ENCODE results near the gene HOXA7.

Gene HOXA7

GRCh38 chr7:27148031-27148755, 8.3 kb downstream of the HOXA7 start (continued):
- TF ChIP-seq PRDM10 (tag by site-specific recombination; IDR thresholded peaks at IDR 0.05) (peak; percentile 68), ZNF335 (tag by site-specific recombination; conservative IDR thresholded peaks at IDR 0.05) (peak; percentile 89), FEZF1 (tag by site-specific recombination; IDR thresholded peaks at IDR 0.05) (peak; percentile 14; the same call in 1 of the 2 replicates), ZXDB (tag by site-specific recombination; IDR thresholded peaks at IDR 0.05) (peak; percentile 24; the same call in 1 of the 2 replicates), SP2 (tag by site-specific recombination; IDR thresholded peaks at IDR 0.05) (peak; percentile 72), ZSCAN30 (tag by site-specific recombination; IDR thresholded peaks at IDR 0.05) (0 out of 2 replicates have a peak, but pooled peaks have one; percentile 13), HOXC10 (CRISPR knock-in tag; IDR thresholded peaks at IDR 0.05) (no peak), ZBTB20 (tag by site-specific recombination; IDR thresholded peaks at IDR 0.05) (no peak), ZNF248 (tag by site-specific recombination; IDR thresholded peaks at IDR 0.05) (no peak), CTCF (tag by site-specific recombination; IDR thresholded peaks at IDR 0.05) (no peak), MZF1 (tag by site-specific recombination; IDR thresholded peaks at IDR 0.05; ENCODE audit: borderline replicate concordance) (no peak), ZFP69B (tag by site-specific recombination; IDR thresholded peaks at IDR 0.05) (peak; percentile 31; the same call in 1 of the 2 replicates), ZNF19 (tag by site-specific recombination; IDR thresholded peaks at IDR 0.05; ENCODE audit: low read depth) (no peak), ZBTB26 (tag by site-specific recombination; optimal IDR thresholded peaks at IDR 0.05) (peak; percentile 62), KLF16 (tag by site-specific recombination; IDR thresholded peaks at IDR 0.05) (0 out of 2 replicates have a peak, but pooled peaks have one; percentile 17), SP7 (tag by site-specific recombination; IDR thresholded peaks at IDR 0.05) (0 out of 2 replicates have a peak, but pooled peaks have one; percentile 17), ZBTB17 (tag by site-specific recombination; IDR thresholded peaks at IDR 0.05) (peak; percentile 96), ZNF501 (tag by site-specific recombination; IDR thresholded peaks at IDR 0.05) (peak; percentile 15; the same call in 1 of the 2 replicates), ZNF366 (tag by site-specific recombination; conservative IDR thresholded peaks at IDR 0.05) (peak; percentile 63; the same call in 1 of the 2 replicates), ZBTB11 (tag by site-specific recombination; conservative IDR thresholded peaks at IDR 0.05; ENCODE audit: low read depth) (peak; percentile 32; the same call in 1 of the 2 replicates), GLIS2 (tag by site-specific recombination; IDR thresholded peaks at IDR 0.05) (peak; percentile 60), WT1 (tag by site-specific recombination; IDR thresholded peaks at IDR 0.05) (peak; percentile 53), ZNF391 (tag by site-specific recombination; IDR thresholded peaks at IDR 0.05; ENCODE audit: borderline replicate concordance, low read depth) (0 out of 2 replicates have a peak, but pooled peaks have one; percentile 61), KLF8 (tag by site-specific recombination; IDR thresholded peaks at IDR 0.05) (peak; percentile 36; the same call in 1 of the 2 replicates)
- TF ChIP-seq, protein P1, sequence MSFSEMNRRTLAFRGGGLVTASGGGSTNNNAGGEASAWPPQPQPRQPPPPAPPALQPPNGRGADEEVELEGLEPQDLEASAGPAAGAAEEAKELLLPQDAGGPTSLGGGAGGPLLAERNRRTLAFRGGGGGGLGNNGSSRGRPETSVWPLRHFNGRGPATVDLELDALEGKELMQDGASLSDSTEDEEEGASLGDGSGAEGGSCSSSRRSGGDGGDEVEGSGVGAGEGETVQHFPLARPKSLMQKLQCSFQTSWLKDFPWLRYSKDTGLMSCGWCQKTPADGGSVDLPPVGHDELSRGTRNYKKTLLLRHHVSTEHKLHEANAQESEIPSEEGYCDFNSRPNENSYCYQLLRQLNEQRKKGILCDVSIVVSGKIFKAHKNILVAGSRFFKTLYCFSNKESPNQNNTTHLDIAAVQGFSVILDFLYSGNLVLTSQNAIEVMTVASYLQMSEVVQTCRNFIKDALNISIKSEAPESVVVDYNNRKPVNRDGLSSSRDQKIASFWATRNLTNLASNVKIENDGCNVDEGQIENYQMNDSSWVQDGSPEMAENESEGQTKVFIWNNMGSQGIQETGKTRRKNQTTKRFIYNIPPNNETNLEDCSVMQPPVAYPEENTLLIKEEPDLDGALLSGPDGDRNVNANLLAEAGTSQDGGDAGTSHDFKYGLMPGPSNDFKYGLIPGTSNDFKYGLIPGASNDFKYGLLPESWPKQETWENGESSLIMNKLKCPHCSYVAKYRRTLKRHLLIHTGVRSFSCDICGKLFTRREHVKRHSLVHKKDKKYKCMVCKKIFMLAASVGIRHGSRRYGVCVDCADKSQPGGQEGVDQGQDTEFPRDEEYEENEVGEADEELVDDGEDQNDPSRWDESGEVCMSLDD (tag by site-specific recombination; IDR thresholded peaks at IDR 0.05) = peak; percentile 49
- TF ChIP-seq, protein P2, sequence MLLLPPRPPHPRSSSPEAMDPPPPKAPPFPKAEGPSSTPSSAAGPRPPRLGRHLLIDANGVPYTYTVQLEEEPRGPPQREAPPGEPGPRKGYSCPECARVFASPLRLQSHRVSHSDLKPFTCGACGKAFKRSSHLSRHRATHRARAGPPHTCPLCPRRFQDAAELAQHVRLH (tag by site-specific recombination; IDR thresholded peaks at IDR 0.05) = no peak
